Endothelial cell (in vitro differentiated cells): ENCODE results near the gene SUFU. TPM values are rescaled to one million over a fixed set of nuclear protein-coding genes. Genes with fewer than 3 reads are reported as not detected.

Source experiments
- DNase-seq: peaks from one replicate; pipeline ENCODE4 v3.0.0; 2021; ENCODE audit warnings: low spot score
- H3K27ac Mint-ChIP-seq: one replicate; pipeline ENCODE4 v1.8.0; 2021; ENCODE audit warnings: mixed read lengths, inconsistent platforms; ENCODE audit not compliant: unreplicated experiment
- H3K27me3 Mint-ChIP-seq: one replicate; pipeline ENCODE4 v1.8.0; 2021; ENCODE audit warnings: mild to moderate bottlenecking, moderate library complexity, mixed read lengths, inconsistent platforms; ENCODE audit not compliant: unreplicated experiment
- H3K36me3 Mint-ChIP-seq: one replicate; pipeline ENCODE4 v1.8.0; 2021; ENCODE audit warnings: mild to moderate bottlenecking, low read depth, mixed read lengths, inconsistent platforms; ENCODE audit not compliant: unreplicated experiment
- H3K4me1 Mint-ChIP-seq: one replicate; pipeline ENCODE4 v1.8.0; 2021; ENCODE audit warnings: mild to moderate bottlenecking, mixed read lengths, inconsistent platforms; ENCODE audit not compliant: unreplicated experiment
- H3K4me3 Mint-ChIP-seq: one replicate; pipeline ENCODE4 v1.8.0; 2021; ENCODE audit warnings: mild to moderate bottlenecking, mixed read lengths, inconsistent platforms; ENCODE audit not compliant: unreplicated experiment
- H3K9me3 Mint-ChIP-seq: one replicate; pipeline ENCODE4 v1.8.0; 2021; ENCODE audit warnings: mixed read lengths, inconsistent platforms; ENCODE audit not compliant: unreplicated experiment
- total RNA-seq: library from RNA; stranded (reverse); fragmentation: NEBNext Ultra II Directional; extraction: Animal tissue kit (Norgen Biotek cat#: 25700); gene quantifications from one replicate; pipeline ENCODE4 v1.2.1, GENCODE V29; 2021; ENCODE audit not compliant: unreplicated experiment
- TF ChIP-seq, protein P1 (sequence below): fragments of 200-600 bp; sonication (generic); IDR thresholded peaks from one replicate; pipeline ENCODE4 v1.5.0; 2021; ENCODE audit warnings: antibody characterized with exemption; ENCODE audit not compliant: unreplicated experiment

Gene SUFU
- total RNA-seq, 1 donor from 2014 or later = 44.4 TPM

DNA sequence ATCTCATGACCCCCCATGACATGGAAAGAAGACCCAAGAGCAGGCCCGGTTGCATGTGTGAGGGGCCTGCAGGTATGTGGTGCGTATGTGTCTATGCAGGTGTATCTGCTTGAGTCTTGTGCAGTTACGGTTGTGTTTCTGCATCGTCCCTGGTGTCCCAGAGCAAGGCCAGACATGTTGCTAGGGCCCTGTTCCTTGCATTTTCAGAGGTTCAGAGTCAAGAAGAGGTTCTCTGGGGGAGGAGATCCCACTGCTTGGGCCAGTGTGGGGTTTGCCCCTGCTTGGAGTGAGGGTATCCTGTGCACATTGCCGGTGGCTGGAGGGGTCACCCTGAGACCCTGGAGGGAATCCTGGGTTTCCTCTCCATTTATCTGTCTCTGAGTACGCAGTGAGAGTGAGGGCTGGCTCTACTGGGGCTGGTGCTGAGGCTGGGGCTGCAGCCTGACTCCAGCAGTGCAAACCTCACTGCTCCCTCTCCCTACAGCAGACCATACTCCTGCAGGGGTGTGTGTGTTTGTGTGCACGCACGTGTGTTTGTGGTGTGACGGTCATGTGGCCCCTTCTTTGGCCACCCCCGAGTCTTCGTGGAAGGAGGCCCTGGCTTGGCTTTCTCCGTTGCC is 144.6 kb downstream of the SUFU start:
- no peak for DNase-seq
- H3K27me3 Mint-ChIP-seq = peaks cover 26% of the 10 kb centered on the region
- H3K4me3 Mint-ChIP-seq = peak overlapping the region; percentile 100
- H3K36me3 Mint-ChIP-seq = peaks cover 53% of the 10 kb centered on the region
- peaks cover 60% of the 10 kb centered on the region for H3K4me1 Mint-ChIP-seq
- H3K9me3 Mint-ChIP-seq = no peaks in the 10 kb centered on the region
- no peak overlapping the region for H3K27ac Mint-ChIP-seq
- TF ChIP-seq, protein P1, sequence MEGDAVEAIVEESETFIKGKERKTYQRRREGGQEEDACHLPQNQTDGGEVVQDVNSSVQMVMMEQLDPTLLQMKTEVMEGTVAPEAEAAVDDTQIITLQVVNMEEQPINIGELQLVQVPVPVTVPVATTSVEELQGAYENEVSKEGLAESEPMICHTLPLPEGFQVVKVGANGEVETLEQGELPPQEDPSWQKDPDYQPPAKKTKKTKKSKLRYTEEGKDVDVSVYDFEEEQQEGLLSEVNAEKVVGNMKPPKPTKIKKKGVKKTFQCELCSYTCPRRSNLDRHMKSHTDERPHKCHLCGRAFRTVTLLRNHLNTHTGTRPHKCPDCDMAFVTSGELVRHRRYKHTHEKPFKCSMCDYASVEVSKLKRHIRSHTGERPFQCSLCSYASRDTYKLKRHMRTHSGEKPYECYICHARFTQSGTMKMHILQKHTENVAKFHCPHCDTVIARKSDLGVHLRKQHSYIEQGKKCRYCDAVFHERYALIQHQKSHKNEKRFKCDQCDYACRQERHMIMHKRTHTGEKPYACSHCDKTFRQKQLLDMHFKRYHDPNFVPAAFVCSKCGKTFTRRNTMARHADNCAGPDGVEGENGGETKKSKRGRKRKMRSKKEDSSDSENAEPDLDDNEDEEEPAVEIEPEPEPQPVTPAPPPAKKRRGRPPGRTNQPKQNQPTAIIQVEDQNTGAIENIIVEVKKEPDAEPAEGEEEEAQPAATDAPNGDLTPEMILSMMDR = no peak

DNA sequence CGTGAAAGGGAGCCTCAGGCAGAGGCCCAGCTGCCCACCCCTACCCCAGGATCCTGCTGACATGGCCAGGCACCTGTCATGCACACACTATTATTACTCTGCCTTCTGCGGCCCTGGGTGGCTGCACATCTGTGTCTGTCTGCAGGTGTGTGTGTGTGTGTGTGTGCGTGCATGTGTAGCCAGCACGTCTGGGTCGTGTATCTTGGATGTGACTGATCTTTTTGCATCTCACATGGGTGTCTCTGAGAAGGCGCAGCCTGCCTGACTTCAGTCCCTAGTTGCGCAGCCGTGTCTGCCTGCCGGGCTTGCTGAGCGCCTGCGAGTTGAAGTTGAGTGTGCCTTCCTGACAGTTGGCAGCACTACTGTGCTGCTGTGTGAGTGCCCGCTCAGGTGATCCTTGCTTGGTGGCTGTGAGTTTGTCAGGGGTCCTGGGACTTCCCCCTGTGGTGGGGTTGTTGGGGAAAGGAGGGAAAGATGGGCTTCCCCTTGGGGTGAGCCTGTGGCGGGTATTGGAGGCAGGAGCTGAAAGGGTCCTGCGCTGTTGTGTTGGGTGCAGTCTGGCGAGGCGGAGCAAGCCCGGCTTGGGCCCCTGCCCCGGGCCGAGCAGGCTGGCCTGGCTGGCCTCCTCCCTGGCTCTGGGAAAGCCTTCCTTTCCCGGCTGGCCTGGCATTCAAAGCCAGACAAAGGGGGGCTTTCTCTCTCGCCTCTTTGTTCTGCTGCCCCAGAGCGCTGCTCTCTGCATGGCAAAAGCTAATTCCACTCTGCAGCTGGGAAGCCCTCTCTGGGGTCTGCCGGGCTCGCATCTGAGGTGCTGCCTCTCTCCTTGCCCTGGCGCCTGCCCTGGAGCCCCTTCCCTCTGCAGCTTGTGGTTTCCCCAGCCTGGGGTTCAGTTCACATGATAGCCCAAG is 145.4 kb downstream of the SUFU start:
- Mint-ChIP-seq H3K4me3 (peak overlapping the region; percentile 100), H3K9me3 (no peaks in the 10 kb centered on the region), H3K27ac (no peak overlapping the region), H3K4me1 (peaks cover 64% of the 10 kb centered on the region), H3K36me3 (peaks cover 61% of the 10 kb centered on the region), H3K27me3 (peaks cover 31% of the 10 kb centered on the region)
- TF ChIP-seq, protein P1 = no peak
- no peak for DNase-seq

DNA sequence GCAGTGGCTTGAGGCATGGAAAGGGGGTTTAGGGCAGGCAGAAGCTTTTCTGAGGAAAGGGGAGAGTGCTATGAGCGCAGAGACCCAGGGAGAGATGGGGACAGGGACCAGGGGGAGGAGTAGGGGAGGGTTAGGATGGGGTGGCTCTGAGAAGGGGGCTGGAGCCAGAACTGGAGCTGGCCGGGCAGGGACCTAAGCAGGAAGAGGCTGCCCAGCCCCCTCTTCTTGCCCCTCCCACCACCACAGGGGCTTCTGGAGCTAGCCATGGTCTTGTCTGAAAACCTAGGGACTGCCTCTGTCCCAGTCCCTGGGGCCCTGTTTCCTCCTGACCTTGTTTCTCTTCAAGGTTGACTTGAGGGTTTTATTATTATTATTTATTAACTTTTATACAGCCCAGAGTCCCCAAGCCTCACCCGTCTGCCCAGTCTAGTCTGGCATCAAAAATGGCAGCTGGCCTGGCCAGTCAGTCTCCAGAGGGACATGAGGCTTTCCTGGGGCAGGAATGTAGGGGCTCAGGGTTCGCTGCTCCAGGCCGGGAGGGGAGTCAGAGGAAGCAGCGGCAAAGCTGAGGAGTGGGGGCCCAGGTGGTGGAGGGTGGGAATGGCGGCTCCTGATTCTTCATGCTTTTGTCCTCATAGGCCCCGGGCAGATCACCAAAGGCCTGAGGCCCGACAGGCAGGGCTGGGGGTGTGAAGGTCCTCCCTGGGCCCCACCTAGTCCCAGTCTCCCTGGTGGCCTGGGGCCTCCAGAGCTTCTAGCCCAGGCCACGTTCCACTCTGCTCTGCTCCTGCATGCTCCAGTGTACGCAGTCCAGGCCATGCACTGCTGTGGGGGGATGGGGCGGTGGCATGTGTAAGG is 146.3 kb downstream of the SUFU start:
- Mint-ChIP-seq H3K4me1 (peaks cover 64% of the 10 kb centered on the region), H3K27ac (no peak overlapping the region)

DNA sequence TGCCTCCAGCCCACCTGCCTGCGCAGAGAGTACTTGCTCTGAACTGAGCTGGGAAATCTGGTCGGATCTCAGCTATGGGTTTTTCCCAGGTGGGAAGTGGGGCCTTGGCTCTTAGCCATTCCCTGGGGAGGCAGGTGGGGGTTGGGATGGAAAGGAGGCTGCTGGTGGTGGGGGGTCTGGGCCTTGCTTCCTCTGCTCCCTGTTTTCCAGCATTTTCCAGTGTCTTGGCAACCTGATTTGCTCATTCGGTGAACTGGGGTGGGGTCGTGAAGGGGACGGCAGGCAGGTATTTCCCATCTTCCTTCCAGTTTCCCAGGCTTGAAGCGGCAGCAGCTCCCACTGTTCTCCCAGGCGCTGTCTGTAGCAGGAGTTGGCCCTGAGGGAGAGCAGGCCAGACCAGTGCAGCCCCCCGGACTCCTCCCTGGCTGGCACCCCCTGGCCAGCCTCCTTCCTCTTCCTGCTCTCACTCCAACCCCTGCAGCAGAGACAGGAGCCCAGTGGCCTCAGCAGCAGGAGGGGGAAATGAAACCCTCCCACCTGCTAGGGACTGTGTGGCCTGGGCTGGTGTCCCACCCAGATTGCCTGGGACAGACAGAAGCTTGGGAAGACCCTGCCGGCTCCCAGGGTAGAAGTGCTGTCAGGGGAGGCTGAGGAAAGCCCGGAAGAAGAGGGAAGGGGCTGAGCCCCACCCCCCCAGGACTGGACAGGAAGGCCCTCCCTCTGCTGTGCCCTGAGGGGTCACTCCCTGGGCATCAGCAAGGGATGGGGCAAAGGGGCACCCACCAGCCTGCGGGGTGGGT is 147.1 kb downstream of the SUFU start:
- H3K4me3 Mint-ChIP-seq = peak overlapping the region; percentile 79
- H3K27me3 Mint-ChIP-seq = peaks cover 25% of the 10 kb centered on the region
- H3K27ac Mint-ChIP-seq = no peak overlapping the region
- H3K4me1 Mint-ChIP-seq = peaks cover 64% of the 10 kb centered on the region
- peaks cover 64% of the 10 kb centered on the region for H3K36me3 Mint-ChIP-seq
- no peak for DNase-seq
- TF ChIP-seq, protein P1 = no peak
- no peaks in the 10 kb centered on the region for H3K9me3 Mint-ChIP-seq

More for the DNA sequence above, 146.3 kb downstream of the SUFU start:
- TF ChIP-seq, protein P1 = no peak
- peaks cover 31% of the 10 kb centered on the region for H3K27me3 Mint-ChIP-seq
- peak overlapping the region; percentile 79 for H3K4me3 Mint-ChIP-seq
- no peaks in the 10 kb centered on the region for H3K9me3 Mint-ChIP-seq
- peaks cover 66% of the 10 kb centered on the region for H3K36me3 Mint-ChIP-seq
- no peak for DNase-seq
